HepG2 (cell line): ENCODE data around the gene PAIP2. TPM values are rescaled to one million over a fixed set of nuclear protein-coding genes. Genes with fewer than 3 reads are reported as not detected.

Source experiments
- DNMT1 ChIP-seq: sonication (generic); formaldehyde crosslinking; IDR thresholded peaks from 2 replicates; pipeline ENCODE4 v1.5.1; 2020; ENCODE audit warnings: mild to moderate bottlenecking, missing genetic modification reagents
- ELF1 ChIP-seq: sonication (generic); formaldehyde crosslinking; IDR thresholded peaks from 2 replicates; pipeline ENCODE4 v1.4.0; 2020; ENCODE audit warnings: missing genetic modification reagents
- HMG20B ChIP-seq: conservative IDR thresholded peaks from 2 replicates; pipeline ENCODE4 v1.6.1; 2016; ENCODE audit warnings: missing genetic modification reagents, missing compliant biosample characterization
- HNRNPUL1 ChIP-seq: fragments of 200-400 bp; formaldehyde crosslinking; IDR thresholded peaks from 2 replicates; pipeline ENCODE4 v1.6.1; 2017; ENCODE audit warnings: low read depth, mild to moderate bottlenecking, low read length, moderate library complexity
- HOXD1 ChIP-seq: sonication (generic); formaldehyde crosslinking; IDR thresholded peaks from 2 replicates; pipeline ENCODE4 v1.5.0; 2020; ENCODE audit warnings: missing genetic modification reagents
- KDM5A ChIP-seq: fragments of 200-600 bp; sonication (generic); IDR thresholded peaks from 2 replicates; pipeline ENCODE4 v1.7.0; 2018; ENCODE audit warnings: antibody characterized with exemption, mild to moderate bottlenecking, low read length, borderline replicate concordance
- MBD4 ChIP-seq: IDR thresholded peaks from 2 replicates; pipeline ENCODE4 v1.6.1; 2012; ENCODE audit warnings: low read length, inconsistent platforms, borderline replicate concordance
- MTERF4 ChIP-seq: sonication (generic); formaldehyde crosslinking; IDR thresholded peaks from 2 replicates; pipeline ENCODE4 v1.8.0; 2023; ENCODE audit warnings: mild to moderate bottlenecking, missing genetic modification reagents
- NFIB ChIP-seq: sonication (generic); formaldehyde crosslinking; IDR thresholded peaks from 2 replicates; pipeline ENCODE4 v1.9.0; 2021; ENCODE audit warnings: missing genetic modification reagents, mild to moderate bottlenecking, borderline replicate concordance
- NFRKB ChIP-seq: fragments of 450-650 bp; IDR thresholded peaks from 2 replicates; pipeline ENCODE4 v1.6.1; 2017
- RXRB ChIP-seq: IDR thresholded peaks from 2 replicates; pipeline ENCODE4 v1.6.1; 2016; ENCODE audit warnings: borderline replicate concordance, missing genetic modification reagents, missing compliant biosample characterization
- SALL1 ChIP-seq: sonication (generic); formaldehyde crosslinking; IDR thresholded peaks from 2 replicates; pipeline ENCODE4 v1.8.0; 2022; ENCODE audit warnings: mild to moderate bottlenecking, missing genetic modification reagents
- STAG1 ChIP-seq: sonication (generic); formaldehyde crosslinking; IDR thresholded peaks from 2 replicates; pipeline ENCODE4 v1.4.0; 2020; ENCODE audit warnings: missing genetic modification reagents
- ZBTB25 ChIP-seq: IDR thresholded peaks from 2 replicates; pipeline ENCODE4 v1.6.1; 2018; ENCODE audit warnings: missing genetic modification reagents
- ZNF275 ChIP-seq: sonication (generic); formaldehyde crosslinking; IDR thresholded peaks from 2 replicates; pipeline ENCODE4 v1.8.0; 2022; ENCODE audit warnings: missing genetic modification reagents, mild to moderate bottlenecking, inconsistent platforms, borderline replicate concordance
- polyA plus RNA-seq, 8 experiments: library from polyadenylated mRNA; depleted of rRNA in 3 of 8; stranded (reverse) in 7 of 8; unstranded in 1 of 8; fragments of >200 nt; fragmentation: Illumina TruSeq in 4 of 8; extraction: Trizol in 4 of 8; gene quantifications; 2 replicates each; pipeline versions ENCODE4 v1.2.1 to v1.2.3, GENCODE V29; 2011 to 2016; ENCODE audit warnings: low read depth in 4 of 8, missing spikeins in 1 of 8, mixed read lengths in 1 of 8; ENCODE audit not compliant: insufficient read depth in 1 of 8
- total RNA-seq, 5 experiments: library from RNA; depleted of rRNA; stranded (reverse); fragments of >200 nt; fragmentation: Illumina TruSeq; extraction: Trizol; gene quantifications; 2 replicates each; pipeline ENCODE4 v1.2.3, GENCODE V29; 2016; ENCODE audit warnings: low read depth in 1 of 5
- TF ChIP-seq, protein P1 (sequence below): sonication (generic); formaldehyde crosslinking; IDR thresholded peaks from 2 replicates; pipeline ENCODE4 v1.8.1; 2023; ENCODE audit warnings: mild to moderate bottlenecking, missing genetic modification reagents
- TF ChIP-seq, protein P2 (sequence below): sonication (generic); formaldehyde crosslinking; IDR thresholded peaks from 2 replicates; pipeline ENCODE4 v1.8.0; 2022; ENCODE audit warnings: mild to moderate bottlenecking, missing genetic modification reagents, borderline replicate concordance
- TF ChIP-seq, protein P3 (sequence below): sonication (generic); formaldehyde crosslinking; IDR thresholded peaks from 2 replicates; pipeline ENCODE4 v1.8.1; 2023; ENCODE audit warnings: mild to moderate bottlenecking, moderate library complexity, missing genetic modification reagents
- TF ChIP-seq, protein P4 (sequence below): sonication (generic); formaldehyde crosslinking; IDR thresholded peaks from 2 replicates; pipeline ENCODE4 v1.8.0; 2022; ENCODE audit warnings: mild to moderate bottlenecking, missing genetic modification reagents

Gene PAIP2
- total and polyA plus RNA-seq, 2 of the 13 experiments (the other 11 are each of a cell fraction or from before 2014, with no cell fraction given) = 61.5 to 76.3 TPM

DNA sequence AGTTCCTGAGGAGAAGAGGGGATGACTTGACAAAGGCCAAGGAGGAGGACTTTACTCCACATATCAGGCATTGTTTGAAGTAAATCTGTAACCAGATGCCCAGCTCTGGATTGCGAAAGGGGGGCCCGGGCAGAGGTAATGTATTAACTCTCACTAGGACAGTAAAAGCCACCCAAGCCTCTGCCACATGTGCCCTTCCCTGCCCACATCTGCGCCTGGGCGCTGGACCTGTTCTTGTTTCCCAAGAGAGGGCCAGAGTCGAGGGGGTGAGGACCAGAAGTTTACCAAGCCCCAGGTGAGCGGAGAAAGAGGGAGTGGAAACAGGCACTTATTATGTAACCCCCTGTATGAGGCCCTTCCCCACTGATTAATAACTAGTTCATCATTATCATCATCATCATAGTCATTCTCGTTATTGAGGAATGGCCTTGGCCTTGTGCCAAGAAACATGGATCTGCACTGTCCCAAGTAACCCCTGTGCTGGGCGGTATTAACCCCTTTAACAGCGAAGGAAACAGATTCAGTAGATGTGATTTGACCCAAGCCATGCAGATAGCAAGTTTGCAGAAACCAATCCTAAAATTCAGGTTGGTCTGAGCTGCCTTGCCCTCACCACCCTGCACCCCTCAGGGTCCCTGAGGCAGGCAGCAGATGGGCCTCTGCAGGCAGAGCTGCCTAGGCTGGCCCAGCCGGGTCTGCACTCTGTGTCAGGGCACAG is 41.8 kb downstream of the PAIP2 start, which contains the start of gene SLC23A1 (continued):
- TF ChIP-seq RXRB (CRISPR knock-in tag) (no peak), ZNF275 (no peak), HNRNPUL1 (no peak), HMG20B (CRISPR knock-in tag) (no peak), NFRKB (no peak), MTERF4 (CRISPR knock-in tag) (no peak), ZBTB25 (CRISPR knock-in tag) (no peak), MBD4 (no peak), STAG1 (CRISPR knock-in tag) (no peak), DNMT1 (no peak), HOXD1 (no peak), SALL1 (CRISPR knock-in tag) (peak; percentile 71), KDM5A (no peak), ELF1 (CRISPR knock-in tag) (no peak), NFIB (no peak)
- TF ChIP-seq, protein P1, sequence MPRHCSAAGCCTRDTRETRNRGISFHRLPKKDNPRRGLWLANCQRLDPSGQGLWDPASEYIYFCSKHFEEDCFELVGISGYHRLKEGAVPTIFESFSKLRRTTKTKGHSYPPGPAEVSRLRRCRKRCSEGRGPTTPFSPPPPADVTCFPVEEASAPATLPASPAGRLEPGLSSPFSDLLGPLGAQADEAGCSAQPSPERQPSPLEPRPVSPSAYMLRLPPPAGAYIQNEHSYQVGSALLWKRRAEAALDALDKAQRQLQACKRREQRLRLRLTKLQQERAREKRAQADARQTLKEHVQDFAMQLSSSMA = 0 out of 2 replicates have a peak, but pooled peaks have one; percentile 53
- TF ChIP-seq, protein P2, sequence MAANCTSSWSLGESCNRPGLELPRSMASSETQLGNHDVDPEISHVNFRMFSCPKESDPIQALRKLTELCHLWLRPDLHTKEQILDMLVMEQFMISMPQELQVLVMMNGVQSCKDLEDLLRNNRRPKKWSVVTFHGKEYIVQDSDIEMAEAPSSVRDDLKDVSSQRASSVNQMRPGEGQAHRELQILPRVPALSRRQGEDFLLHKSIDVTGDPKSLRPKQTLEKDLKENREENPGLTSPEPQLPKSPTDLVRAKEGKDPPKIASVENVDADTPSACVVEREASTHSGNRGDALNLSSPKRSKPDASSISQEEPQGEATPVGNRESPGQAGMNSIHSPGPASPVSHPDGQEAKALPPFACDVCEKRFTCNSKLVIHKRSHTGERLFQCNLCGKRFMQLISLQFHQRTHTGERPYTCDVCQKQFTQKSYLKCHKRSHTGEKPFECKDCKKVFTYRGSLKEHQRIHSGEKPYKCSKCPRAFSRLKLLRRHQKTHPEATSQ (CRISPR knock-in tag) = no peak
- TF ChIP-seq, protein P3, sequence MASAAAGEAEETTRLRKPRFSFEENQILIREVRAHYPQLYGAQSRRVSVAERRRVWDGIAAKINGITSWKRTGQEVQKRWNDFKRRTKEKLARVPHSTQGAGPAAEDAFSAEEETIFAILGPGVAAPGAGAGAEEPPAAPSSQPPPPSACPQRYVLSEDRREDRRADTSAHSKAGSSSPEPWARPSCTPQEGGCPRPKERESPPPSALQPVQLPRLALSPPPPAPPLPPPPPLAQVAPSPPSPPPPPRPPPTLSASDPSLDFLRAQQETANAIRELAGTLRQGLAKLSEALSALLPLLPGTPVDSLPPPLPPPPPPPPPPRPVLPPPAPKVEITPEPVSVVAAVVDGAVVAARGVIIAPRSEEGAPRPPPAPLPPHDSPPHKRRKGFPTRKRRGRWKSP (CRISPR knock-in tag) = 0 out of 2 replicates have a peak, but pooled peaks have one; percentile 40
- TF ChIP-seq, protein P4, sequence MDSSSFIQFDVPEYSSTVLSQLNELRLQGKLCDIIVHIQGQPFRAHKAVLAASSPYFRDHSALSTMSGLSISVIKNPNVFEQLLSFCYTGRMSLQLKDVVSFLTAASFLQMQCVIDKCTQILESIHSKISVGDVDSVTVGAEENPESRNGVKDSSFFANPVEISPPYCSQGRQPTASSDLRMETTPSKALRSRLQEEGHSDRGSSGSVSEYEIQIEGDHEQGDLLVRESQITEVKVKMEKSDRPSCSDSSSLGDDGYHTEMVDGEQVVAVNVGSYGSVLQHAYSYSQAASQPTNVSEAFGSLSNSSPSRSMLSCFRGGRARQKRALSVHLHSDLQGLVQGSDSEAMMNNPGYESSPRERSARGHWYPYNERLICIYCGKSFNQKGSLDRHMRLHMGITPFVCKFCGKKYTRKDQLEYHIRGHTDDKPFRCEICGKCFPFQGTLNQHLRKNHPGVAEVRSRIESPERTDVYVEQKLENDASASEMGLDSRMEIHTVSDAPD = no peak
